Activated CD4-positive, alpha-beta T cell treated with anti-CD3 and anti-CD28 coated beads, Interleukin-10, Interleukin-2, amounts not matched to agents 100 ng/mL and 50 ng/mL, durations not matched to agents 16 hours and 8 hours (primary cell): ENCODE data around the gene WDTC1.

ENCODE experiments used
- DNase-seq: peaks from one replicate; pipeline ENCODE4 v3.0.0-alpha.2; 2020

Gene WDTC1

DNA sequence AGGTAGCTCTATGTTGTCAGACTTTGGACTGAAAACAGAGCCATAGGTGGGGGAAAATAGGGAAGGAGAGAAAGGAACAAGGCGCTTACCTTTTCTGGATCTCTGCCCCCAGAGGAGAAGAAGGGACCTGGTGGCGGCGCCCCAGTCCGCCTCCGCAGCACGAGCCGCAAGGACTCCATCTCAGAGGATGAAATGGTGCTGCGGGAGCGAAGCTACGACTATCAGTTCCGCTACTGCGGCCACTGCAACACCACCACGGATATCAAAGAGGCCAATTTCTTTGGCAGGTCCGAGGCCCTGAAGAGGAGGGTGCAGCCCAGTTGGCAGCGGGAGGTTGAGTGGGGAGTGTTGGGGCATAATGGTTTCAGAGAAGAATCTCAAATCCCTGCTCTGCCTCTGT lies 69.1 kb downstream of the WDTC1 start:
- no peak for DNase-seq

DNA sequence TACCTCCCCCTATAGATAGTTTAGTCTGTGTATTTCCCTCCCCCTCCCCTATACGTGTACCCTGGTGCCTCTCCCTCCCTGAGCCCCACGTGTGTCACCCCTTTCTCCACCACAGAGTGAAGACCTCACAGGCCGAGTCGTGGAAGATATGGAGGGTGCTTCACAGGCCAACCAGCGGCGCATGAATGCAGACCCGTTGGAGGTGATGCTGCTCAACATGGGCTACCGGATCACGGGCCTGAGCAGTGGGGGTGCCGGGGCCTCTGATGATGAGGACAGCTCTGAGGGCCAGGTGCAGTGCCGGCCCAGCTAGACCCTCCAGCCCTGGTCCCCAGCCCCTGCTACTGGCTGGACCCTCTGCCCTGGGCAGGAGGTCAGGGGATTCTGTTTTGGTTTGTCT lies 71.6 kb downstream of the WDTC1 start:
- no peak for DNase-seq

DNA sequence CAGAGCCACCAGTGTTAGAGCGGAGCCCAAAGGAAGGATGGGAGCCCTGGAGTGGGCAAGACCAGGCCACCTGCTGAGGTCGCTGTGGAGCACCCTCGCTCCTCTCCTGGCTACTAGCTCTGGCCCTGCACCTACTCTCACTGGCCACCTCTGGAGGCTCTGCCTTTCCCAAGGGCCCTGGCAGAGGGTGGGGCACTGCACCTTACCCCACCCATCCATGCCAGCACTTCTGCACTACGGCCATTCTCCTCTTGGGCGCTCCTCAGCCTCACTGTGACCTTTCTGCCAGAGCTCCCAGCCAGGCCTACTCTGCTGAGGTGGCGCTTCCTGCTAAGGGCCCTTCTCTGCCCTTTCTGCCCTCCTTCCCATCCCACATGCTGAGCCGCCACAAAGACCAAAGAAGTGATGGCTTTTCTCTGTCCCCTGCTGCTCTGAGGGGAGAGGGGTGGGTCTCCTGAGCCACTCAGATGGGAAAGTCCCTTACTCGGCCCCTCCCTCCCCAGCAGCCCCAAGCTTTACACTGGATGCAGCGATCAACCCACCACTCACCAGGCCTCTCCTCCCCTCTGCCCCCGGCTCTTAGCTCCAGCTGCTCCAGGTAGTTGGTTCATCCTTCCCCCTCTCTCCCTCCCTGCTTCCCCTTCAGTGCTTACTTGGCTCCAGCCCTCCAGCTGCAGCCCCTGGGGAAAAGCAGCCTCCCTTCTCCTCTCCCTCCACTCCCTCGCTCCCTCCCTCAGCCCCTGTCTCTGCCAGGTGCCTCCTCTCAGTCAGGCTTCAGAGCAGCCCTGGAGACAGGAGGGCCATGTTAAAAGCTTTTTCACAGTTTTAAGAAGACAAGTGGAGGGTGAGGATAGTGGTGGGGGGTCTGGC lies 72.7 kb downstream of the WDTC1 start:
- DNase-seq: no peak

DNA sequence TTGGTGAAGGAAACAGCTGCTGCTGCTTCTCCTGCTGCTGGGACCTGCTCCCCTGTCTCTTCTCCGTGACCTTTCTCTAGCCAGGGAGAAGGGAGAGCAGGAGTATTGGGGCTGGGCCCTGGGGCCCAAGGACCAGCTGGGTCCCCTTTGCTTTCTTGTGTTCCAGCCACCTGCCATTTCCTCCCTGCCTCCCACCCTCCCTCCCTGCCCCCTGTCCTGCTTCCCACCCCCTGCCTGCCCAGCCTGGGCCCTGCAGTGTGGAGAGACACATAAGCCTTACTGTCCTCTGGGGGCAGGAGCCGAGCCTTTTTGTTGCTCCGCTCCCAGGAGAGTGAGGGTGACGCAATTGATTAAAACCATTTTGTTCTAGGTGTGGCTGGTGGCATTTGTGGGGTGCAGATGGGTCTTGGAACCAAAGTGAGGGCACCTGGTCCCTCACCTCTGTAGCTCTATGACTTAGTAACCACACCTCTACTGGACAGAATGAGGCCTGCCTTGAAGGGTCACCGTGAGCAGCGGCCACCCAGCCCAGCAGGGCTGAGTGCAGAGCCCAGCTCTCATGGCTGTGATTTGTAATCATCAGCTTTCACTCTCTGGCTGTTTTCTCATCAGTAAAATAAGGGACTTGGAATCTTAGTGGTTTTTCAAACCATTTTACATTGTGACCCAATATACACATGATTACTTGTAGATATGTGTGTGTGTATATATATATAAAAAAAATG lies 73.6 kb downstream of the WDTC1 start:
- DNase-seq: no peak

GRCh38 chr1:27314169-27314568 lies 79.7 kb downstream of the WDTC1 start:
- no peak for DNase-seq

DNA sequence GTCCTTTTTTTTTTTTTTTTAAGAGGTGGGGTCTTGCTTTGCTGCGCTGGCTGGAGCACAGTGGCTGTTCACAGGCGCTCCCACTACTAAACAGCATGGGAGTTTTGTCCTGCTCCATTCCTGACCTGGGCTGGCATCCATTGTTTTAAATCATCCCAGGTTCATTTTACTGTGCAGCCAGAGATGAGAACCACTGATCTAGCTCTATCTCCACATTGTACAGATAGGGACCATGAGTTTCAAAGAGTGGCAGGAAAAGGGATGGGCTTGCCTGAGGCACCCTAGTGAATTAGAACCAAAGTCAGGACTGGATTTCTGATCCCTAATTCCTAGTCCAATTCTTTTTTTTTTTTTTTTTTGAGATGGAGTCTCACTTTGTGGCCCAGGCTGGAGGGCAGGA lies 80.3 kb downstream of the WDTC1 start:
- DNase-seq: no peak

DNA sequence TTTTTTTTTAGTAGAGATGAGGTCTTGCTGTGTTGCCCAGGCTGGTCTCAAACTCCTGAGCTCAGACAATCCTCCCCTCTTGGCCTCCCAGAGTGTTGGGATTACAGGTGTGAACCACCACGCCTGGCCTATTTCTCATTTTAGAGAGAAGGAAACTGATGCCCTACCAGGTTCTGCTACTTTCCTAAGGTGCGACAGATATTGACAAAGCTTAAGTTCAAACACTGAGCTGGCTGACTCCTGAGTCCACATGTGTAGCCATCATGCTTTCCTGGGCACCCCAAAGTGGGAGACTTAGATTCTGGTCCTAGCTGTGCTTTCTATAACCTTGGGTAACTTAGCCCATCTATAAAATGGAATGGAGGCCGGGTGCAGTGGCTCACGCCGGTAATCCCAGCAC lies 82.4 kb downstream of the WDTC1 start:
- no peak for DNase-seq

- no peak for DNase-seq
Observed at GRCh38 chr1:27318136-27318535, 83.7 kb downstream of the WDTC1 start.

- DNase-seq: no peak
Observed at GRCh38 chr1:27318596-27318995, 84.2 kb downstream of the WDTC1 start.

DNA sequence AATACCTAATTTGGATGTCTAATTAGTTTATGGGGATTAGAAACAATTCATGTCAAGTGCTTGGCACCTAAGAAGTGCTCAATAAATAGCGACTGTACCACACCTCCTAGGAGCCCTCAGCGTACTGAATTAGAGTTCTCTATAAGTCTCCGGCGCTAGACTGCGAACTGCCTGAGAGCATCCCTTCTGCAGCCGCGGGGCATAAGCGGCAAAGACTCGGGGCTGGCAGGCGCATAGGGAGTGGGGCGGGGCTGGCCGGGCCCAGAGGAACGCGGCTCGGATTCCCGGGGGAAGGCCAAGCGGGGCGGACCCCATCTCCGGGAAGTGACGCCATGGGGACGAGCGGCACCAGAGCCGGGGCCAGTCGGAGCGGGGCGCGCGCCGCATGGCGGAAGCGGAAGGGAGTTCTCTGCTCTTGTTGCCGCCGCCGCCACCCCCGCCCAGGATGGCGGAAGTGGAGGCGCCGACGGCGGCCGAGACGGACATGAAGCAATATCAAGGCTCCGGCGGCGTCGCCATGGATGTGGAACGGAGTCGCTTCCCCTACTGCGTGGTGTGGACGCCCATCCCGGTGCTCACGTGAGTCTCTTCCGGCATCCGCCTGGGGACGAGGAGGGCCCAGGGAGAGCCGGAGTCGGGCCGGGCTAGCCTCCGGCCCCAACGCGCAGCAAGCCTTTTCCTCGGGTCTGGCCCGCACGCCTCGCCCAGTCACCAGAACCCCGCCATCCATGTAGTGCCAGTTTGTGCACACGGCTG lies 87.6 kb downstream of the WDTC1 start, which contains the start of gene TMEM222:
TSS of gene TMEM222 (plus strand) at position 351 of the 756 bp plus-strand sequence. CDS start at position 386, 35 bp downstream.
- DNase-seq: peak; percentile 98

DNA sequence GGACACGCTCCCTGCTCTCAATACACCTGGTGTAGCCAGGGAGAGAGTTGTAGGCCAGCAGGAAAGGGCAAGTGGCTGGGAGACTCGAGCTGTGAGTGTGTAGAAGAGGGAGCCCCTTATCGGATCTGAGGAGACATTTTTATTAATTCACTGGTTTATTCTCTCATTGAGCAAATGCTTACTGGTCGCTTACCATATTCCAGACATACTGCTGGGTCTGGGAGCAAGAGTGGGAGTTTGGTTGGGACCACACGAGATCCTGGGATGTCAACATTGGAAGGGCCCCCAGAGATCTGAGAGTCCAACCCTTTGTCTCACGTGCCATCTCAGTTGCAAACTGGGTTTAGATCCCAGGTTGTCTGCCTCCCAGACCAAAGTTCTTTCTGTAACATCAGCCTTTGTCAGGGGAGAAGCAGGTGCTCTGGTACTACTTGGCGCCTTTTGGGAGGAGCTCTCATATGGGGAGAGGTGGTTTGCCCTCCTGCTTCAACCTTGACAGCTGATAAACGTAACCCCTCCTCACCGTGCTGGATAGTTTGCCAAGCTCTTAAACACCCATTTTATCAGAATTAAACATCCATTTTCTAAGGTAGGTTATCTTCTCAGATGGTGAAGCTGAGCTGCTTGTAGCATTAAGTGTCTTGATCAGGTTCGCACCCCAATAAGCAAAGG lies 88.3 kb downstream of the WDTC1 start:
- DNase-seq: no peak

DNA sequence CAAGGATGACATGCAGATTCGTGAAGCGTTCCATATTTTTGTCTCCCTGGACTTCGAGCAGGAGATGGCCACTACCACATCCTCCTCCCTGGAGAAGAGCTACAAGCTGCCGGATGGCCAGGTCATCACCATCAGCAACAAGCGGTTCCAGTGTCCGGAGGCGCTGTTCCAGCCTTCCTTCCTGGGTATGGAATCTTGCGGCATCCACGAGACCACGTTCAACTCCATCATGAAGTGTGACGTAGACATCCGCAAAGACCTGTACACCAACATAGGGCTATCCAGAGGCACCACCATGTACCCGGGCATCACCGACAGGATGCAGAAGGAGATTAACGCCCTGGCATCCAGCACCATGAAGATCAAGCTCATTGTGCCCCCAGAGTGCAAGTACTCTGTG lies 90.9 kb downstream of the WDTC1 start:
- no peak for DNase-seq

GRCh38 chr1:27327964-27328363 lies 93.5 kb downstream of the WDTC1 start:
- DNase-seq: no peak

GRCh38 chr1:27330786-27331185 lies 96.4 kb downstream of the WDTC1 start:
- no peak for DNase-seq

DNA sequence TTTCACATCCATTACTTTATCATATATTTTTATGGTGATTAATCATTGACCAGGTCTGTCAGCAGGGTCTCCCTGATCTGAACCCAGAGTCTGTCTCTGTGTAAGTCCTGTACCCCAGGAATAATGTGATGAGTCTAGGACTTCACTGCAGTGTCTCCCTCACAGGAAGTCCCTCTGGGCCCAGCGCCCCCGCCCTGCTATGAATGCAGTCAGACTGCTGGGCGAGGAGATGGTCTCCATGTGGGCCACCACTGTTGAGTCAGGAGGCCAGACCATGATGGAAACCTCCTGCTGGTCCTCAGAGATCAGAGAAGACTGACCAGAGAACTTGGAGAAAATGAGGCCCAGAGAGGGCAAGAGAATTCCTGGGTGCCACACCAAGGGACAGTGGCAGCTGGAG lies 97.0 kb downstream of the WDTC1 start:
- DNase-seq: no peak

GRCh38 chr1:27331922-27332321 lies 97.5 kb downstream of the WDTC1 start:
- DNase-seq: no peak

GRCh38 chr1:27332536-27333281 lies 98.3 kb downstream of the WDTC1 start:
- peak; percentile 50 for DNase-seq

- DNase-seq: no peak
Observed at GRCh38 chr1:27333717-27334279, 99.4 kb downstream of the WDTC1 start.

GRCh38 chr1:27335506-27336422 lies 101.3 kb downstream of the WDTC1 start:
- DNase-seq: no peak

GRCh38 chr1:27336756-27337155 lies 102.3 kb downstream of the WDTC1 start:
- DNase-seq: no peak

GRCh38 chr1:27338751-27339150 lies 104.3 kb downstream of the WDTC1 start:
- no peak for DNase-seq
